HG03064 (cell line): ENCODE data around the gene MICAL1.
A peak's percentile ranks its signal among the peaks of the same experiment; 100 is the strongest.

Experiments
- ATAC-seq: cut with Tn5 transposase; IDR thresholded peaks from one replicate; pipeline ENCODE4 v1.9.1; 2021; ENCODE audit warnings: low read depth; ENCODE audit not compliant: unreplicated experiment

Gene MICAL1

DNA sequence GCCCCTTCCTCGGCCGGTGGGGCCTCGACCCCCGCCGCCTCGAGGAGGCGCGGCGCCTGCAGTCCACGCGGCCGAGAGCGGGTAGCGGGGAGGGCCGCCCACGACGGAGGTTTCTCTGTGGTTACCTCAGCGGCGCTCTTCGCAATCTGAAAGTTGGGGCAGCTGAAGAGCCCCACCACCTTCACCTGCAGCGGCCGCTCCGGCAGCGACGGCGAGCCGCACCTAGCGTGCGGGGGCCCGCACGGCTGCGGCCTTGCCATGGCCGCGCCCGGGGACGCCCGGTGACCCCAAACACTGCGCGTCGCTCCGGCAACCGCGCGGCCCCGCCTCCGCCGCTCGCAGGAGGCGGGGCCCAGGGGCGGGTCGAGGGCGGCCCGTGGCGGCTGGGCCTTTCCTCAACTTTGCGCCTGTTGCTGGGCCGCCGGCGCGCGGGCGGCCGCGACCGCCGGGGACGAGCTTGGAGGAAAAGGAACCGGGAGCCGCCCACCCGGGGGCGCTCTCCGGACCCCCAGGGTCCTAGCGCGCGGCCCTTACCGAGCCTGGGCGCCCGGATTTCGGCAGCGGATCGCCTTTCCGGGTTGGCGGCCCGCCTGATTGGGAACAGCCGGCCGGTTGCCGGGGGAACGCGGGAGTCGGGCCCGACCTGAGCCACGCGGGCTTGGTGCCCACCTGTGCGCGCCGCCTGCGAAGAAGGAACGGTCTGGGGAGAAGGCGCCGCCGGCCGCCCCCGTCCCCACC lies 15.1 kb downstream of the MICAL1 start, which contains the start of the genes PPIL6 and SMPD2:
Gene PPIL6, minus strand, starts transcription at position 298 of the 738 bp plus-strand sequence. Its CDS starts 38 bp downstream, at position 260.
Gene SMPD2, plus strand, starts transcription at position 394 of the 738 bp plus-strand sequence. CDS start 398 bp downstream, outside the sequence.
- peak; percentile 93 for ATAC-seq

DNA sequence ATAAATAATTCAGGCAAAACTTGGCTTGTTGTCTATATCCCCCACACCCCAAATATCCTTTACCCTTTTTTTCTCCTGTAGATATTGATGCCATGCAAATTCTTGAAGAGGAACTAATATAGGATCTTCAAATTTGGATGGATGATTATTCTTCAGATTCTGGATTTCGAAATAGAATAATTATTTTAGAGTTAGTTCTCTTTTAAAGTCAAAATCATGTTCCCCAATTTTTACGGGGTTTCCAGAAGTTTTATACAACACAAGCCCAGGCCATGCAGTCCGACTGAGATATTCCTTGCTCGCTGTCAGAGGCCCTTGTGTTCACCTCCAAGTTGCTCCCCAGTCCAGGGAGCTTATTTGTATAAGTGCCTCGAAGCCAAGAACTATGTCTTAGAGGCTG lies 19.5 kb downstream of the MICAL1 start:
- no peak for ATAC-seq

DNA sequence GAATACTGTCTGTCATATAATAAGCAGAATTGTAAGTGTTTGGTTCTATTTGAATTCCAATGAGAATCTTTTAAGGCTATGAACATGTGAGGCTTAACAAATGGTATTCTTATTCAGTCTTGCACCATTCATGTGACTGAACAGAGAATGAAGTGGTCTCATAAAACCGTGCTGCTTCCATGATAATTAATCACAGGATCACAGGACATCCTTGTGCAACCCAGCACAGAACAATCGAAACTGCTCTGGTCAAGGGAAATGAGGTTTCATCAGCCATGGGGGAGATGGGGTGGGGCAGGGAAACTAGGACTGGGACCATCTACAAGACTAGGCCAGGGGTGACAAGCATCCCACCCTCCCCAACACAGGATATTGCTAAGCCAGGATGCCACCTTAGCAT lies 21.1 kb downstream of the MICAL1 start:
- ATAC-seq: no peak

DNA sequence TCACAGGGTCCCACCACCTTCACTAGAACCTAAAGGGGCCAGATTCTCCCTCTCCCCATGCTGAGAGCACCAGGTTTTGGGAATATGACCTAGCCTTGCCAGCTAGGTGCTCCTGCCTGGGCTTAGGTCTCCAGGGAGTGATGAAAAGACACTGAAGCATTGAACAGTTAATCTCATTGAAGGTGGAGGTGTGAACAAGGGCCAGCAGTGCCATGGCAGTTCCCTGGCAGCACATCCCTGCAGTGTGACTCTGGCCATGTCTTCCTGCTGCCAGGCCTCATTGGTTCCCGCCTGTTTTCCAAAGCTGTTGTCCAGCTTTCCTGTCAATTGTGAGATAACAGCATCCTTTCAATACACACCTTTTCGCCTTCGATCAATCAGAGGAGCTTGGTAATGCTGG lies 26.1 kb downstream of the MICAL1 start:
- no peak for ATAC-seq

DNA sequence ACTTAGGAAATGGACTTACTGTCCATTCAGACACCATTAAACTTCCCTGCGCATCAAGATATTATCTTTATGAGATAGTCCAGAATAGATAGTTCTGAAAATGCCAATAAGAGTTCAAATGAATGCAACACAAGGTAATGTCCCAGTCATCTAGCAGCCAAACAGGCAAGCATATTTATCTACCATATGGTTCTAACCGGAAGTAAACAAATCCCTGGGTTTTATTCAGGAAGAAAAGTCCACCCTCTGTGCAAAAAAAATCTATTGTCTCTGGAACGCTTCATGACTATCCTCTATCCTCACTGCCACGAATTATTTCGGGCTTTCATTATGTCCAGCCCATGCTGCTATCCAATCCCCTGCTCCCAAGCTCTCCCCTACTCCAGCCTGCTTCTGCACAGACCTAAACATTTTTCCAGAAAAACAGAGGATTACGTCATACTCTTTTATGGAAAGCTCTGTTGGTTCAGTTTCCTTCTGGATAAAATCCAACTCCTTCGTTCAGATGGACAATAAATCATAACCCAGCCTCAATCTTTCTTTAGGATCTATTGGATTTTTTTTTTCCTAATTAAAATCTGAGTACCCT lies 26.6 kb downstream of the MICAL1 start:
- no peak for ATAC-seq

DNA sequence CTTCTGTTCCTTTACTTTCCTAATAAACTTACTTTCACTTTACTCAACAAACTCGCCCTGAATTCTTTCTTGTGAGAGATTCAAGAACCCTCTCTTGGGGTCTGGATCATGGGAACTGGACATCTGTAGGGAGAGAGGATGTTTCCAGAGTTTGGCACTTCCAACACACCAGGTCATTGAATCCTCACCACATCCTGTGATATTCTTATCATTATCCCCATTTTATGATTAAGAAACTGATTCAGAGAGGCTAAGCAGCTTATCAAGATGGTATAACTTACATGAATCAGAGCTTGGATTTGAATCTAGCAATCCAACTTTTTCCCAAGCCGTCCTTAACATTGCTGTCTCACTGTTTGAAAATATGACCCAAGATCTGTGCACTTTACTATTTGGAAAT lies 30.6 kb downstream of the MICAL1 start:
- ATAC-seq: no peak

DNA sequence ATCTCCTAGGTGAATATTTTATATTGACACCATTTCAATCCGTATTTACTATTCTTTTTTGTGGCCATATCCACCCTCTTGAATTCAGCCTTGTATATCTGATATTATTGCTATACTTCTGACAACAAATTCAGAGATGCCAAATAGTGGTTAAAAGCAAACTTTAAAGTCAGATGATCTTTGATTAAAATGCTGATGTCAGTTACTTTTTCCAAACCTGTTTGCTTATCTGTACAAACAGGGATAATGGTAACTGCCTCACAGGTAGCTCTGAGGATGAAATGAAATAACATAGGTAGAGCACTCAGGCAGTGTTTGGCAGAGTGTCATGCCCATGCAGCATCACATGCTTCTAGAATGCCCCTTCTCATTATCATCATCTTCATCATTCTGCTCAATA lies 34.4 kb downstream of the MICAL1 start:
- ATAC-seq: no peak

DNA sequence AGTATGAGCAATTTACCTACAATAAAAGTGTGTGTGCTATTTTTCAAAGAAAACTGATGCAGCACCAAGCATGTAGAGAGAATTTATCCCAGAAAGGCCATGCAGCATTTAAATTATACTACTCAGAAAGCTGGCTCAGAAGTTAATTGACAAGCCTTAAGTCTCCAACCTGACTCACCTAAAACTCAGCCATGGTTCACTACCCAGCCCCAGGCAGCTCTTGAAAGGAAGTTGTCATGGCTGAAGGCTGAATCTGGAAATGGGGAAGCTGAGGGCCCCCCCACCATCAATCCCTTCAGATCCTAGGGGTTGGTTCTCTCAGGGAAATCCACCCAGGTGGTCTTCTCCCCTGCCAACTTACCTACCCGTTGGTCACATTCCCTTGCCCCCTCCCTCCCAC lies 34.8 kb downstream of the MICAL1 start:
- ATAC-seq: no peak

DNA sequence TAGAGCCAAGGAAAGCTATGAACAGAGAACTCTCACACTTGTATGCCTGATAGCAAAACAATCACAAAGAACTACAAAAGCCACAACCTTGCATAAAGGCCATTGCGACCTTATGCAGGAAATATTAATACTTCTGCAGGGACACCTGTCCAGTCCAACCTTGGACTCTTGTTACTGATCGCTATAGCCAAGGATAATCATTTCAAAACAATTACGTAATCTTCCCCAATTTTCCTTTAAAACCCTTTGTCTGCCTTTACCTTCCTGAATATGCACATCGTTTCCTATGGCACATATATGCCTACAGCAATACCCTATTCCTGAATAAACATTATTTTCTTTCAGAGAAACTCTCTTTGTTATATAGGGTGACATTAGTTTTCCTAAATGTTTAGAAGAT lies 37.9 kb downstream of the MICAL1 start:
- no peak for ATAC-seq

DNA sequence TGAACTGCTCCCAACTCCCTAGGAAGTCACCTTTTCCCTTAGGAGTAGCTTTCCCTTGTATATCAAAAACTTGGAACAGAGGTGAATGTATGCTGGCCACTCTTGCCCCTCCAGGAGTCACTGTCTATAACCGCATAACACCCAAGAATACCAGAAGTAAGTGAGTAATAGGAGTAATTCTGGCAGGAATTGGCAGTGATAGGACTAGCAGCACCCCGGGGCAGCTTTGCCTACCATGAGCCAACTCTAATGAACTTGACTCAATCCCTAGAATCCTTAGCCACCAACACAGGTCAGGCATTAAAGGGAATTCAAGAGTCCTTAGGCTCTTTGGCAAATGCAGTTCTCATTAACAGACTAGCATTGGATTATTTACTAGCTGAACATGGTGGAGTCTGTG lies 44.5 kb downstream of the MICAL1 start:
- ATAC-seq: no peak

DNA sequence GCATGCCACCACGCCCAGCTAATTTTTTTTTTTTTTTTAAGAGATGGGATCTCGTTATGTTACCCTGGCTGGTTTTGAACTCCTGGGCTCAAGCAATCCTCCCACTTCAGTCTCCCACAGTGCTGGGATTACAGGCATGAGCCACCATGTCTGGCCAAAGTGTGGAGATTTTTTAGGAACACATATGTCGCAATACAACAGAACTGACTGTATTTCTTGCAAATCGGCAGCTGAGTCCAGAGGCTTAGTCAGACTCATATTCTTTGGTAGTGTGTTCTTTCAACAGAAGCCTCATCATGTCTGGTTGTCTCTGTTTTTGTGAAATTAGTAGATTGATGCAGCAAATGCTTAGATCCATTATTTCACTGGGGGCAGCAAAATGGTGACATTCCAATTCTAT lies 49.4 kb downstream of the MICAL1 start:
- no peak for ATAC-seq

DNA sequence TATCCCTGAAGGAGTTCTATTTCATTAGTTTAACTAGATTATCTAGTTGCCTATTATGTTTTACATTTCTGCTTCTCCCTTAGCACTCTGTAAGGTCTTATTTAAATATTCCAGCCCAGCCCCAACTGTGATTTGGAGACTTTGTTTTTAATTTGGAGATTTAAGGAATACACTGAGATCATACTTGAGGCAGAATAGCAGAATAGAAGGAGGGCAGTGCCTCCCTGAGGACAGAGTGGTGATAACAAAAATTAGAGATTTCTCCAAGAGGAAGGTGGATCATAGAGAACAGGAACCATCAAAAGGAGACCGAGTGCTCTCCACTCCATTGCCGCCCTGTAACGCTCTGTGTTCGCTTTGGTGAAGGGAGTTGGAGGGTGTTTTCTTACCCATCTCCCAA lies 58.6 kb downstream of the MICAL1 start:
- ATAC-seq: no peak

DNA sequence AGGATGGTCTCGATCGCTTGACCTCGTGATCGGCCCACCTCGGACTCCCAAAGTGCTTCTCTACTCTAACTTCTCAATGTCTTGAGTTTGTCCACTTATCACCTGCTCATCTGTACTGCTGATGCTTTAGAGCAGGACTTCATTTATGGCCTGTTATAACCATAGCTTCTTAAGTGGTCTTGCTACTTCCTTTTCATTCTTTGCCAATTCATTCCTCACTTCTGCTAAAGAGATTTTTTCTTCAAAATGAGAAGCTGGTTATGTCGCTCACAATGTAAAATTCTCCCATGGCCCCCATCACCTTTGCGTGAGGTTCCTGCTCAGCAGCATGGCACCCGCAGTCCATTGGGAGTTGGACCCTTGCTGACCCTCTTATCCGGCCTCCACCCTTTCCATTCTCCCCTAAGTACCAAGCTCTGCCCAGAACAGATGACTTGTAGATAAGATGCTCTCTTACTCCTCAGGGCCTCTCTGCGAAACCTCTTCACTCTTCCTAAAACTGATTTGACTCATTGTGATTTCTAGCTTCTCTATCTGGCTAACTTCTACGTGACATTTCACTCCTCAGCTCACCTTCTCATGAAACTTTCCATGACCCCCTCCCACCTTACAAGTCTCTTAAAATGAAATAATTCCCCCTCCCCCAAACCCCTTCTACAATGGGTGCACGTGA lies 59.4 kb downstream of the MICAL1 start:
- ATAC-seq: no peak
